H1 (cell line): Measurements from ENCODE around the gene OSBPL3.

ENCODE experiments used
- CTCF ChIP-seq, 3 experiments: IDR thresholded peaks; 1 replicate in 2 of 3; 2 replicates in 1 of 3; pipeline versions ENCODE4 v1.5.1 to v1.6.1; 2011; ENCODE audit warnings: low read length in 3 of 3, mild to moderate bottlenecking in 3 of 3, inconsistent platforms in 2 of 3, low read depth in 1 of 3, moderate library complexity in 1 of 3; ENCODE audit not compliant: insufficient read depth in 1 of 3; ENCODE audit errors: control extremely low read depth in 1 of 3
- POLR2AphosphoS5 ChIP-seq: IDR thresholded peaks from 2 replicates; pipeline ENCODE4 v1.6.1; 2011; ENCODE audit warnings: low read depth, low read length

- no peak for TF ChIP-seq CTCF (IDR thresholded peaks at IDR 0.05; ENCODE audit: control extremely low read depth in 1 of 3, insufficient read depth in 1 of 3, low read depth in 1 of 3, low read length in 3 of 3)
- no peak for TF ChIP-seq POLR2AphosphoS5
Measured at GRCh38 chr7:24824896-24825295, 155.1 kb downstream of the OSBPL3 start.
